CD4-positive, alpha-beta T cell treated with Interleukin-4 for 4 hours (primary cell): ENCODE results near the gene PDSS2.
"Not testable (repeated sequence)": the region's sequence is repeated elsewhere in the genome, so short reads cannot be mapped to it uniquely, and the experiment has no call there.

Experiments used
- DNase-seq: peaks from one replicate; pipeline ENCODE4 v3.0.0-alpha.2; 2020

Gene PDSS2

GRCh38 chr6:107473660-107474059 is 14.3 kb upstream of the PDSS2 start:
- DNase-seq = no peak

- no peak for DNase-seq
Observed at GRCh38 chr6:107470364-107470763, 11.0 kb upstream of the PDSS2 start.

GRCh38 chr6:107466062-107466461 is 6.7 kb upstream of the PDSS2 start:
- no peak for DNase-seq

- DNase-seq = no peak
Observed at GRCh38 chr6:107460083-107460631, 793 bp upstream of the PDSS2 start.

- DNase-seq = no peak
Observed at GRCh38 chr6:107458672-107459282, 587 bp downstream of the PDSS2 start.

- no peak for DNase-seq
Observed at GRCh38 chr6:107448776-107449175, 10.6 kb downstream of the PDSS2 start.

- DNase-seq = no peak
Observed at GRCh38 chr6:107447663-107448216, 11.6 kb downstream of the PDSS2 start.

GRCh38 chr6:107444277-107444676 is 15.1 kb downstream of the PDSS2 start:
- DNase-seq = no peak

GRCh38 chr6:107443608-107444267 is 15.6 kb downstream of the PDSS2 start:
- no peak for DNase-seq

GRCh38 chr6:107442938-107443607 is 16.3 kb downstream of the PDSS2 start:
- no peak for DNase-seq

GRCh38 chr6:107441682-107442081 is 17.7 kb downstream of the PDSS2 start:
- no peak for DNase-seq

- no peak for DNase-seq
Observed at GRCh38 chr6:107440936-107441335, 18.4 kb downstream of the PDSS2 start.

GRCh38 chr6:107439406-107439805 is 20.0 kb downstream of the PDSS2 start:
- no peak for DNase-seq

- no peak for DNase-seq
Observed at GRCh38 chr6:107437691-107438090, 21.7 kb downstream of the PDSS2 start.

GRCh38 chr6:107436881-107437280 is 22.5 kb downstream of the PDSS2 start:
- no peak for DNase-seq

- no peak for DNase-seq
Observed at GRCh38 chr6:107435798-107436197, 23.6 kb downstream of the PDSS2 start.

- no peak for DNase-seq
Observed at GRCh38 chr6:107434812-107435211, 24.6 kb downstream of the PDSS2 start.

GRCh38 chr6:107425951-107426350 is 33.4 kb downstream of the PDSS2 start:
- not testable (repeated sequence) for DNase-seq

GRCh38 chr6:107423474-107423990 is 35.8 kb downstream of the PDSS2 start:
- DNase-seq = no peak

- no peak for DNase-seq
Observed at GRCh38 chr6:107421696-107422256, 37.6 kb downstream of the PDSS2 start.

GRCh38 chr6:107419733-107420132 is 39.6 kb downstream of the PDSS2 start:
- peak; percentile 3 for DNase-seq

- DNase-seq = no peak
Observed at GRCh38 chr6:107418118-107418517, 41.2 kb downstream of the PDSS2 start.

GRCh38 chr6:107416145-107416544 is 43.2 kb downstream of the PDSS2 start:
- DNase-seq = no peak
